Uterus (tissue), 2 donors: ENCODE data around the gene SLC39A13.

Experiments used
- POLR2A ChIP-seq, 2 donors: fragments of 450-650 bp; IDR thresholded peaks; one replicate each; pipeline ENCODE4 v1.6.1; 2016; ENCODE audit warnings: antibody characterized with exemption in 2 of 2, mild to moderate bottlenecking in 1 of 2, moderate library complexity in 1 of 2
- TF ChIP-seq, protein P1 (sequence below), 4 experiments: fragments of 200-600 bp in 2 of 4; fragments of 450-650 bp in 2 of 4; sonication (generic) in 2 of 4; IDR thresholded peaks; one replicate each; pipeline ENCODE4 v1.5.1; 2016 to 2019; ENCODE audit warnings: antibody characterized with exemption in 4 of 4, mild to moderate bottlenecking in 2 of 4, moderate library complexity in 1 of 4

DNA sequence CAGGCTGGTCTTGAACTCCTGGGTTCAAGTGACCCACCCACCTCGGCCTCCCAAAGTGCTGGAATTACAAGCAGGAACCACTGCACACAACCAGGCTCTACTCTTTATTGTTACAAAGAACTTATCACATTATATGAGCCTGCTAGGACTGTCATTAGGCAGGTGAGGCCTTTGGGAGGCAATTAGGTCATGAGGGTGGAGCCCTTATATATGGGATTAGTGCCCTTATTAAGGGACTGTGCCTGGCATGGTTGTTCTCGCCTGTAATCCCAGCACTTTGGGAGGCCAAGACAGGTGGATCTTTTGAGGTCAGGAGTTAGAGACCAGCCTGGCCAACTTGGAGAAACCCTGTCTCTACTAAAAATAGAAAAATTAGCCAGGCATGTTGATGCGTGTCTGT, 28.3 kb downstream of the SLC39A13 start:
- TF ChIP-seq POLR2A (IDR thresholded peaks at IDR 0.05) = no peak
- TF ChIP-seq, protein P1, sequence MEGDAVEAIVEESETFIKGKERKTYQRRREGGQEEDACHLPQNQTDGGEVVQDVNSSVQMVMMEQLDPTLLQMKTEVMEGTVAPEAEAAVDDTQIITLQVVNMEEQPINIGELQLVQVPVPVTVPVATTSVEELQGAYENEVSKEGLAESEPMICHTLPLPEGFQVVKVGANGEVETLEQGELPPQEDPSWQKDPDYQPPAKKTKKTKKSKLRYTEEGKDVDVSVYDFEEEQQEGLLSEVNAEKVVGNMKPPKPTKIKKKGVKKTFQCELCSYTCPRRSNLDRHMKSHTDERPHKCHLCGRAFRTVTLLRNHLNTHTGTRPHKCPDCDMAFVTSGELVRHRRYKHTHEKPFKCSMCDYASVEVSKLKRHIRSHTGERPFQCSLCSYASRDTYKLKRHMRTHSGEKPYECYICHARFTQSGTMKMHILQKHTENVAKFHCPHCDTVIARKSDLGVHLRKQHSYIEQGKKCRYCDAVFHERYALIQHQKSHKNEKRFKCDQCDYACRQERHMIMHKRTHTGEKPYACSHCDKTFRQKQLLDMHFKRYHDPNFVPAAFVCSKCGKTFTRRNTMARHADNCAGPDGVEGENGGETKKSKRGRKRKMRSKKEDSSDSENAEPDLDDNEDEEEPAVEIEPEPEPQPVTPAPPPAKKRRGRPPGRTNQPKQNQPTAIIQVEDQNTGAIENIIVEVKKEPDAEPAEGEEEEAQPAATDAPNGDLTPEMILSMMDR (IDR thresholded peaks at IDR 0.05) = no peak
